Measurements from ENCODE around the gene SRSF9.
"Not testable (repeated sequence)": the region's sequence is repeated elsewhere in the genome, so short reads cannot be mapped to it uniquely, and the experiment has no call there.

The SRSF9 gene, protein sequence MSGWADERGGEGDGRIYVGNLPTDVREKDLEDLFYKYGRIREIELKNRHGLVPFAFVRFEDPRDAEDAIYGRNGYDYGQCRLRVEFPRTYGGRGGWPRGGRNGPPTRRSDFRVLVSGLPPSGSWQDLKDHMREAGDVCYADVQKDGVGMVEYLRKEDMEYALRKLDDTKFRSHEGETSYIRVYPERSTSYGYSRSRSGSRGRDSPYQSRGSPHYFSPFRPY

DNA sequence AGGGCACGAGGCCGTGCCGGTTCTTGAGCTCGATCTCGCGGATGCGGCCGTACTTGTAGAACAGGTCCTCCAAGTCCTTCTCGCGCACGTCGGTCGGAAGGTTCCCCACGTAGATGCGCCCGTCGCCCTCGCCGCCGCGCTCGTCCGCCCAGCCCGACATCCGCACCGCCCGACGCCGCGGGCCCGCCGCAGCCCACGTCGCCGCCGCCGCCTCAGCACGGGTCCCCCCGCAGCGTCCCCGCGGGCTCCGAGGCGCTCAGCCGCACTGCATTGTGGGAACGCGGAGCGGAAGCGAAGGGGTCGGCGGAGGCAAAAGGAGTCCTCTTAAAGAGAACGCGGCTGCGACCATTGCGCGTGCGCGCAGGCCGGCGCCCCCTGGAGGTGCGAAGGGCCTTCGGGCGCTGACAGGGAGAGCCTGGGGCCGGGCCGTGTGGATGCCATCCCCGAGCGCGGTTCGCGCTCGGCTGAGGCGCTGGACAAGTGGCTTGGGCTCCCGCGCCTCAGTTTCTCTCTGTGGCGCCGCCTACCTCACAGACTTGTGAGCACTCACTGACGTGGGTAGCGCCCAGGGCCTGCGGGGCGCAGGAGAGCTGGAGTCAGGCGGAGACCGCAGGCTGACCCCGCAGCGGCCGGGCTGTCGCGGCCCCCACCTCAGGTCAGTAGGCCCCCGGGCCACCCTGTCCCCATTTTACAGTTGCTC is at the start of gene SRSF9:
SRSF9 (minus strand) TSS at position 299 of the 700 bp plus-strand sequence; CDS start at position 160, 139 bp downstream.
- DNase-seq (ENCODE audit: low read depth) = peak; percentile 95

DNA sequence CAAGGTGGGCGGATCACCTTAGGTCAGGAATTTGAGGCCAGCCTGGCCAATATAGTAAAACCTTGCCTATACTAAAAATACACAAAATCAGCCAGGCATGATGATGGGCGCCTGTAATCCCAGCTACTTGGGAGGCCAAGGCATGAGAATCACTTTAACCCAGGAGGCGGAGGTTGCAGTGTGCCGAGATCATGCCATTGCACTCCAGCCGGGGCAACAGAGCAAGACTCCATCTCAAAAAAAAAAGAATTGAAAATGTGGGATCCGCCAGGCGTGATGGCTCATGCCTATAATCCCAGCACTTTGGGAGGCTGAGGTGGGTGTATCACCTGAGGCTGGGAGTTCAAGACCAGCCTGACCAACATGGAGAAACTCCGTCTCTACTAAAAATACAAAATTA is 49.8 kb upstream of the SRSF9 start:
- not testable (repeated sequence) for DNase-seq (ENCODE audit: low read depth)

DNA sequence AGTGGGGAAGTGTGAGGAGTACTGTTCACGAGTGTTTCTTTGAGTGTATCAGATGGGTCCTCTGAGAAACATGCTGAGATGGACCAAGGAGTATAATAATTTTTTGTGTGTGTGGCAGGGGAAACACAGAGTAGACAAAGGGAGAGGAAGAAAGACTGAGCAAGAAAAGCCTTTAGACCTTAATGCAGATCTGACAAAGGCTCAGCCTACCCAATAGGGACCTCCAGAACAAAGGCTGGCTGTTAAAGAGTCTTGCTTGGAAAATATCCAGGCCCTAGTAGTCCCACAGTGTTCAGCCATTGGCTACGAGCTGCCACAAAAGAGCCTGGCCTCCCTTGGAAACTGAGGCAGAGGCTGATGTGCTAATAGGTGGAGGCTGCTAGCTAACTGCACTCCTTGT is 45.9 kb upstream of the SRSF9 start:
- DNase-seq (ENCODE audit: low read depth) = no peak

DNA sequence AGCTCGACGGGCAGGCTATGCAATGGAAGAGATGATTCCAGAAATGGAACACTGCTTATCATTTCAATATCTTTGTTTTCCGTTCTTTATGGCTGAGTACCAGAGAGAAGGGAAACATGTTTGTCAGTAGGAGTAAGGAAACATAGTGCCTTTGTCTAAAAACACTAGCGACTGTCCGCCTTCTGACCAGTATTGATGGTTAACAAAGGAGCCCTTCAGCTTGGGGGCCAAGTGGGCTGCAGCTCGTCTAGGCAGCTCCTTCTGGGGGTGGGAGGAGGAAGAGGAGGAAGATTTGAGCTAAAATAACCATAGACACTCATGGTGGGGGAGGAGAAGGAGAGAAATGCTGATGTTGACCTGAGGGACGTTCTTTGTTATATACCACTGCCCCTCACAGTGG is 44.5 kb upstream of the SRSF9 start:
- DNase-seq (ENCODE audit: low read depth) = no peak

DNA sequence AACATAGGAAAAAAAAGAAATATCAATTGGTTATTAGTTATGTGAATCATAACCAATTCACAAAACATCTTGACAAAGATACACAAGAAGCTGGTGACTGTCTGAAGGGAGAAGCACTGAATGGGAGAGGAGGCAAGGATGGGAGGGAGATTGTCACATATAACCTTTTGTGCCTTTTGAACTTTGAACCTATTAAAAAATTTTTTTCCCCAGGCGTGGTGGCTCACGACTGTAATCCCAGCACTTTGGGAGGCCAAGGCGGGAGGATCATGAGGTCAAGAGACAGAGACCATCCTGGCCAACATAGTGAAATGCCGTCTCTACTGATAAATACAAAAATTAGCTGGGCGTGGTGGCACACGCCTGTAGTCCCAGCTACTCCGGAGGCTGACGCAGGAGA is 39.0 kb upstream of the SRSF9 start:
- no peak for DNase-seq (ENCODE audit: low read depth)

DNA sequence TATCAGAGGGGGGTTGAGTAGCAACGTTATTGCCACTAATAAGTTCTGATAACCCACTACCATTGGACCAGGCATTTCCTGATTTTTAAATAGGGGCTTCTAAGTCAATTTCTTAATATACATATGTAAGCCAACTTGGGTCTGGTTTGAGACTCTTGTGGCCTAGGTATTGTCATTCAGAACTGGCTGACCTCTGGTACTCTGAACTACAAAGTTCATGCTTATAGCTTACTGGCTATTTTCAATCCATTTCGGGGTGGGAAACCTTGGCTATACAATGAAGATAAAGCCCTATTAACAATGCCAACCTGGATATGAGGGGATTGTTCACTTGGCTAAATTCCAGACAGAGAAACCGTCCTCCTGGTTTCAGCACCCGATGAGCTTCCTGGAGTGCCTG is 35.0 kb upstream of the SRSF9 start:
- DNase-seq (ENCODE audit: low read depth) = no peak

DNA sequence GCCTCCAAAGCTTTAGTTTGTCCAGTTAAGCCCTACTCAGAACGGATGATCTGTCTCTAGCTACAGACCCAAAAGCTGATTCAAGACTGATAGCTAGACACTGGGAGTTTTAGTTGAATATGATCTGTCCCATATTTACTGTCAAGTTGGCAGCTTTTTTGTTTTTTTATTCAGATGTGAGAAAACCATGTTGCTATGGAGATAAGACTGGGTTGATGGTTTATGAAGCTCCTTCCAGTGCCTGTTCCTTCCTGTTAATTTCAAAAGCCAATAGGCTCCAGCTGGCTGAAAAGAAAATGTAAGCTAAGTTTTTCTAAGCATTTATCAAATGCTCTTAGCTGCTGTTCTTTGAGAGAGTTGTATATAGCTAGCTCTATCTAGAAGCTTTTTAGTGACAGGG is 31.0 kb upstream of the SRSF9 start:
- no peak for DNase-seq (ENCODE audit: low read depth)

DNA sequence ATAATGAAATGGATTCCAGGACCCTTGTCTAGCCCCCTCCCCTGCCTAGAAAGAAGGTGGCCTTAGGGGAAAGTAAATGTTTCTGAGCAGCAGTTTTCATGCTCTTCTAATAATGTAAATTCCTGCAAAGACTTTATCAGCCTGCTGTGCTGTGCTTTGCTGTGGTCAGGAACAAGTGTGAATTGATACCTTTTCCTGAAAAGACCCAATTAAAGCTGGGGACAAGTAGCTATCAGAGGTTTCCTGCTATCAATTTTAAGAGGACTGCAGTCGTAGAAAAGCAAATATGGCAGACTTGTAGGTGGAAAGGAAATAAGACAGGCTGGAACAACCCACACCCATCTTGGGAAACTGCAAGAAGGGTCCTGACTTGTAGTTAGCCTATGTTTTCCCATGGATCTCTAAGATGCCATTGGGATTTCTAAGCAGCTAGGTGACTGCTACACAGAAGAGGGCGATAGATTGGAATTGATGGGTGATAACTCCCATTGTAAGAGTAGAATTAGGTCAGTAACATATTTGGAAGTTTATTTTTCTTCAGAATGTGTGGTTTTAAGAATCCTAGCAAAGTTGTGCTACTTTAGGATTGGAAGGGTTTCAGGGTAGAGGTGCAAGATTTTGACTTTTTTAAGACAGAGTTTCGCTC is 29.4 kb upstream of the SRSF9 start:
- DNase-seq (ENCODE audit: low read depth) = no peak

DNA sequence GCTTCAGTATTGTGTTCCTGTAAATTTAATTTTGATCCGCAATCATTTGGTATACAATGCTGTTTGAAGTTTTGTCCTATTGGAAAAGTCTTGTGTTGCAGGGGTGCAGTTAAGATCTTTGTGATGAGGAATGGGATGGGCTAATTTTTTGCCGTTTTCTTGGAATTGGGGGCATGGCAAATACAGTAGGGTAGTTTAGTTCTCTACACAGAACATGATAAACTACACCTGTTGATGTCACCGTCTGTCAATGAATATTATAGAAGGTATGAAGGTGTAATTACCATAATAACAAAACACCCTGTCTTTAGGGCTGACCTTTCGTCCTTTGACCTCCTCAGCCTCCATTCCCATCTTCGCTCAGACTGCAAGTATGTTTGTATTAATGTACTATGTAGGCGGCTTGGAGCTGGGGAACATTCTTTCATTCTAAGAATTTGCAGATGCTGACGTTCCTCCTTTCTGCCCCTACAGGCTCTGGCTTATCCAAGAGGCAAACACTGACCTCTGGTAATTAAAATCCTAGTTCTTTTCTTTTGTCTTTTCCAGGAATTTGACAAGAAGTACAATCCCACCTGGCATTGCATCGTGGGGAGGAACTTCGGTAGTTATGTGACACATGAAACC is 28.1 kb upstream of the SRSF9 start:
- no peak for DNase-seq (ENCODE audit: low read depth)

DNA sequence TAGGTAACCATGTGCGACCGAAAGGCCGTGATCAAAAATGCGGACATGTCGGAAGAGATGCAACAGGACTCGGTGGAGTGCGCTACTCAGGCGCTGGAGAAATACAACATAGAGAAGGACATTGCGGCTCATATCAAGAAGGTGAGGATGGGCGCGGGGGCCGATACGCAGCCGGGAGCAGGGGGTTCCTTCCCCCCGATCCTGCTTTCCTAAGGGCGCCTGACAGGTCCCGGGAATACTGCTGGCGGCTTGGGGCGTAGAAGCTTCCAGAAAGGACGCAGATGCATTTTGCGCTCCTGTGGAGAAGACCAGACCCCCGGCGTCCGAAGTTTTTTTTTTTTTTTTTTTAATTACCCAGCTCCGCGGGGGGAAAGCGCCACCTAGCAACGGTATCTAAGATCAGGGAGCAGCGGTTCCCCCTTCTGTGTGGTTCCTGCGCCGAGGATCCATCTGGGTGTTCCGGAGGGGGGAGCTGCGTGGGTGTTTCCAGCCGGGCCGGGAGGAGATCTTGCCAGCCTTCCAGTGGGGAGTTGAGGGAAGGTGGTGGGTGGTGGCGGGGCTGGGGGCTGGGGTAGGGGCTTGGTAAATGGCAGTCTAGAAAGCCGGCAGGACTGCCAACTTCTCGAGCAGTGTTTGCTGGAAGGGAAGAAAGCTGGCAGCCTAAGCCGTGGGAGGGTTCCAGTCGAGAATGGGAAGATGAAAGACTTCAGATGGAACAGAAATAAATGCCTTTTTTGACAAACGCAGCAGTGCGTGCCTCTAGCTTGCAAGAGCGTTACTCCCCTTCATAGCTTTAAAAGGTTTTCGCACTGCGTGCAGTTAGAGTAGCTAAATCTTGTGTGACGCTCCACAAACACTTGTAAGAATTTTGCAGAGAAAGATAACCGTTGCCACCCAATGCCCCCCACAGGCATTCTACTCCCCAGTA is 27.1 kb upstream of the SRSF9 start:
- no peak for DNase-seq (ENCODE audit: low read depth)

DNA sequence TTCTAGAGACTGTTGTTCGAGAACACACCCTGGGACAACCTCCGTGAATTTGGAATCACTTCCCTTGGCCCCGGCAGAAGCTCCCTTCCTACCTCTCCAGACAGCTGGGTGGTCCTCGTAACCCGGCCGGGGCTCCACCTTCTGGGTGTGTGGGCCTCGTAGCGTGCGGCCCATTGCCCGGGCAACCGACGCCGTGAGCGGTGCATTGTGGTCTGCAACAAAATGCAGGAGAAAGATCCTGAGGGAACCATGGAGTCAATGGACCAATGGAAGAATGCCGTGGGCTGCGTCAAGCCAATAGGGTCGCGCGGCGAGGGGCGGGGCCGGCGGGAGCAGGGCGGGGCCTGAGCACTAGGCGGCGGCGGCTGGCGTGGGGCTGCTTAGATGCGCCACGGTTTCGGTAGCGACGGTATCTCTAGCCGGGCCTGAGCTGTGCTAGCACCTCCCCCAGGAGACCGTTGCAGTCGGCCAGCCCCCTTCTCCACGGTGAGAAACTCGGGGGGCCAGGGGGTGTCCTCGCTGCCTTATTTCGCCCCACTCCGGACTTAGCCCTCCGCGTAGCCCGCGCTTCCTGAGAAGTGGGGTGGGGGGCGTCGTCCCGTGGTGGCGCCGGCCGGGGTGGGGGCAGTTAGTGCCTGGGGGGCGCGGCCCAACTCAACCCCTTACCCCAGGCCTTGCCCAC is 26.3 kb upstream of the SRSF9 start, which contains the start of gene DYNLL1:
DYNLL1 (plus strand) TSS at position 383 of the 682 bp plus-strand sequence. CDS start 309 bp downstream, outside the sequence.
- DNase-seq (ENCODE audit: low read depth) = peak; percentile 93

DNA sequence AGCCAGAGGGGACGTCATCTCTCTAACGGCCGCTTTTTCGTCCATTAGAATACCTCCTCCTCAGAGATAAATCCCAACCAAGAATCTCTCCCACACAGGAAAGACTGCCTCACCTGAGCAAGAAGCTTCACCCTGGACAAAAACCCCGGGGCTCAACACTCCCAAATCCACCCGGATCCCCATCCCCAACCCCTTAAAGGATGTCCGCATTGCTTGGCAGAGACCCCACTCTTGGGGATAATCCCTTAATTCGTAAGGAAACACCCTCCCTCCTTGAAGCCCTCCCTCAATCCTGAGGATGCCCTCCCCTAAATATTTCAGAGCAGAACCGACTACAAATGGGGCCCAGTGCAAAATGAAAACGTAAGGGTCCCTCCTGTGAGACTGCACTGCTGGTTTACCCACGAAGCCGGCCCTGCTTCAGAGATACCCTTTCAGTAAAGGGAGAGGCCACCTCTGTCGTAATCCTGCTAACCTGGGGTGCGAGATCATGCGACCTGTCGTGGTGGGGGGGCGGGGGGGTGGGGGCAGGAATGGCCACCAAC is 25.7 kb upstream of the SRSF9 start:
- no peak for DNase-seq (ENCODE audit: low read depth)

DNA sequence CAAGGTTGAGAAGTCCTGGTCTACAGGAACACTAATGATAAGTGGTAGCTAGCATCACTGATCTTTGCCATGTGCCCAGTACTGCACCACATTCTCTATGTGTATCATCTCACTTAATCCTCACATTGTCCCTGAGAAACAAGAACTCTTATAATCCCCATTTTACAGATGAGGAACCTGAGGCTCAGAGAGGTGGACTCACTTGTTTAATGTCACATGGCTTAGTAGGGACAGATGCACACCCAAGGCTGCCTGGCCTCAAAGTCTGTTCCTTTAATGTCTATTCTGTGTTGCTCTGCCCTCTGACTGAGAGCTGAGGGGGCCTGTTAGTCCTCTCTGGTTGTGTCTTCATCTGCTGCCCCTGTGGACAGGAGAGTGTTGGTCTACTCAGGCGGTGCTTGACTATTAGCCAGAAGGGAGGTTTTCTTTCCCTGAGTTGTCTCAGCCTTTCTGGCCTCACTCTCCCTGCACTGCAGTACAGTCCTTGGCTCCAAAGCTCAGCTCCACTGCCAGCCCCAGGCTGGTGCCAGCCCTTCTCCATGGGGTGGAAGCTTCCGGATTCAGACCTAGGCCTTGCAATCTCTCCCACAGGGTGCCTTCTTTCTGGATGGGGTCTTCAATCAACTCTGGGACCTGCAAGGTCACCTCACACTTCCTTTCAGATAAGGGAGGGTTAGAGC is 21.4 kb upstream of the SRSF9 start:
- no peak for DNase-seq (ENCODE audit: low read depth)

DNA sequence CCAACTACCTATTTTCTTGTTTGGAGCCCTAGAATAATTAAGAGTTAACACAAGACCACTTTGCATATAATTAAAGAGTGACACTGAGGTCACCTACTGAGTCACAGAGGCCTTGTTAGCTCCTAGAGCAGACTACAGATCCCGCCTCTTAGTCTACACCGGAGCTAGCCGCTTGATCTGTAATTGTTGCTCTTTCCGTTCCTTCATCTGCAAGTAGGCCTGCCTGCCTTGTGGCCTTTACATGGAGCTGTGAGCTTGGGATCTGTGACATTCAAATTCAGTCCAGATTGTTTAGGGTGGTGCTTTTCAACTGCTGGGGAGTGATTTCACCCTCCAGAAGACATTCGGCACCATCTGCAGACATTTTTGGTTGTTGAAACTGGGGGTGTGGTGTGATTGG is 20.8 kb upstream of the SRSF9 start:
- DNase-seq (ENCODE audit: low read depth) = no peak

DNA sequence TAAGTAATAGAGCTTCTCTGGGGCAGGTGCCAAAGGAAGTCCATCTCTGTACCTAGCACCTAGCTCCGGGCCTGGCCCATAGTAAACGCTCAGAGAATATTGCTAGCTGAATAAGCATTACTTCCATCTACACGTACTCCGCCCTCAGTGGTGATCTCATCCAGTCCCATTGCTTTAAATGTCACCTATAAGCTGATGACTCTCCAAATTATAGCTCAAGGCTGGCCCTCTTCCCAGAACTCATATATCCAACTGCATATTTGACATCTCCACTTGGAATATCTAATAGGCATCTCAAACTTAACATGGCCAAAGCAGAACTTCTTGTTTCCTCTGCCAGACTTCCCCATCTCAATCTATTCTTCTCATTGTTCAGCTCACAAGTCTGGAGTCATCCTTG is 19.5 kb upstream of the SRSF9 start:
- no peak for DNase-seq (ENCODE audit: low read depth)

DNA sequence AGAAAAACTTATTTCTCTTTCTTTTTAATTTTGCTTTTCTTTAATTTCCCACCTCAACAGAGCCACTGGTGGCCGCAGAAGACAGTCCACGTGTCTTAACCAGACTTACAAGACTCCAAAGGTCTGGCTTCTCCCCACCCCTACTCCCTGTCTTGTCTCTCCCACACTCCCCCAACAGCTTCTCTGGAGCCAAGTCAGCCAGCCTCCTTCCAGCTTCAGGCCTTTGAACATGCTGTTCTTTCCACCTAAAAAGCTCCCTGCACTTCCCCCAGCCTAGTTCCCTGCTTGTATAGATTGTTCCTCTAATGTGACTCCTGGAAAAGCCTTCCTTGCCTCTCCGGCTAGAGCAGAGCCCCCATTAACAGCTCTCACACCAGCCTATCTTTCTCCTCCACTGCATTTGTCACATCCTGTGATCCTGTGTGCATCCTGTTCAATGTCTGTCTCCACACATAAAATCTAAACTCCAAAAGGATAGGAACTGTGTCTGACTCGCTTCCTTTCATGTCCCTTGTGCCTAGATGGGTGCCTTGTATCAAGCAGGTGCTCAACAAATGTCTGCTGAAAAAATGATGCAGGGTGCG is 18.6 kb upstream of the SRSF9 start:
- DNase-seq (ENCODE audit: low read depth) = no peak

DNA sequence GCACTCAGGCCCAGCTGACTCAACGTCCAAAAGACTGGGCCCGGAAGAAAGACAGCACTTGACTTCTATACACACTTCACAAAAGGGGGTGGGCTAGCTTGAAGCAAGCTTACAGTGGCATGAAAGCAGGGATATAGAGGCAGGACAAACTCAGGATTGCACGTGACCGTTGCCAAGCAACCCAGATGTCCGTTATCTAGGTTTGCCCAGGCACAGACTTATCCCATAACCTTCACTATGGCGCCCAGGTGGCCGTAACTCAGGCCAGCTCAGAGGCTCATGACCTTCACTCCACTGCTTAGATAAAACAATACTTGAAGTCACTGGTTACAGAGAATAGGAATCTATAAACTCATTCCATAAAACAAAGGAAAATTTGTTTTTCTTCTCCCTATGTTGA is 18.0 kb upstream of the SRSF9 start:
- DNase-seq (ENCODE audit: low read depth) = not testable (repeated sequence)

DNA sequence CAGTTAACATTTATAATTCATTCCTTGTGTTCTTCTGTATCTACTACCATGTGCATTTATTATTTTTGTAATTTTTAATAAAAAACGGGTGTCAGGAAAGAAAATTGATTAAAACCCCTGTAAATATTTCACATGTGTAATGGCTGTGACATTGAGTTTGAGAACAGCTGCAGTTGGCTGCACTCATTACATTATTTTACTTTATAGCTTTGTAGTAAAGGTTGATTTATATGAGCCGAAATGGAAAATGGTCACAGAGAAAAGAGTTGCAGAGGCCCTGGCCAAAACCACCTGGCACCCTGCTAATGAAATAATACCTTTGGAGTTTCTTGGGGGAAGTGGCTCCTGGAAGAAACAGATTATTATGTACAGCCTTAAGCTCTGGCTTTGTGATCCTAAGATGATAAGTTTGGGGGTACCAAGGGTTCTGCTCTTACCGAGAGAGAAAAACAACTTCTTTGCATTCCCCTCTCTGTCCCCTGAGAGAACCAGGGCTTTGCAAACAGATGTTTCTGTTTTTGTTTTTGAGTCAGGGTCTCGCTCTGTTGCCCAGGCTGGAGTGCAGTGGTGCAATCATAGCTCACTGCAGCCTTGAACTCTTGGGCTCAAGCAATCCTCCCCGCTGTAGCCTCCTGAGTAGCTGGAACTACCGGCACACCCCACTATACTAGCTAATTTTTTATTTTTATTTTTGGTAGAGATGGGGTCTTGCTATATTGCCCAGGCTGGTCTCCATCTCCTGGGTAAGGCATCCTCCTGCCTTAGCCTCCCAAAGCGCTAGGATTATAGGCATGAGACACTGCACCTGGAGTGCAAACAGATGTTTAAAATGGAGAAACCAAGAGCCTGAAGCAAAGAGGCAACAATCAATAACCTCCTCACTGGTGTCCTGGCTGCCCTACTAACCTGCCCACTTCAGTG is 16.7 kb upstream of the SRSF9 start:
- no peak for DNase-seq (ENCODE audit: low read depth)

DNA sequence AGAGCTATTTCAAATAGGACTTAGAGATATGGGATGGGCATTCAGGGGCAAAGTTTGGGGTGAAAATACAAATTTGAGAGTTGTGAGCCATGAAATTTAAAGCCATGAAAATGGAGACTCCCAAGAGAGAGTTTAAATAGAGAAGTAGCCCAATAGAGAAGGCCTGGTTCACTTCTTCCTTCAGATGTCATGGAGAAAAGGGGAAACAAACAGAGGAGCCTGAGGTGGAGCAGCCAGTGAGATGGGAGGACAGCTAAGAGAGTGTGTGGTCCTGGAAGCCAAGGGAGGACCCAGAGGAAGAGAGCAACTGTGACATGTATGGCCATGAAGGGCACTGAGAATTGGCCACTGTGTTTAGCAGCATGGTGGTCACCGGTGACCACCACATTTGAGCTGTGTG is 14.1 kb upstream of the SRSF9 start:
- no peak for DNase-seq (ENCODE audit: low read depth)

Measured in fibroblast of the conjunctiva (primary cell).